Neural cell (in vitro differentiated cells): ENCODE data around the gene OTUB1. TPM values are rescaled to one million over a fixed set of nuclear protein-coding genes. Genes with fewer than 3 reads are reported as not detected.

Source experiments
- H2AFZ ChIP-seq: fragments of 200-600, 300-800 bp; sonication (generic), shearing (Covaris generic); 2 replicates; pipeline ENCODE4 v1.6.0; 2014; ENCODE audit warnings: low read depth, mild to moderate bottlenecking, antibody characterized with exemption, low read length, moderate library complexity
- H3F3A ChIP-seq: fragments of 200-600 bp; shearing (Covaris generic); 2 replicates; pipeline ENCODE4 v1.6.1; 2016; ENCODE audit warnings: mild to moderate bottlenecking, moderate library complexity, mixed read lengths, antibody characterized with exemption, low read length; ENCODE audit not compliant: insufficient read depth, poor library complexity, severe bottlenecking
- H3K27ac ChIP-seq: fragments of 200-600, 300-800 bp; sonication (generic), shearing (Covaris generic); 2 replicates; pipeline ENCODE4 v1.5.1; 2014; ENCODE audit warnings: mild to moderate bottlenecking, low read length, moderate library complexity
- H3K27me3 ChIP-seq: fragments of 300-800, 200-600 bp; sonication (generic), shearing (Covaris generic); 2 replicates; pipeline ENCODE4 v1.6.0; 2014; ENCODE audit warnings: mild to moderate bottlenecking, low read depth, low read length, moderate library complexity; ENCODE audit not compliant: insufficient read depth
- H3K36me3 ChIP-seq: fragments of 300-800, 200-600 bp; sonication (generic), shearing (Covaris generic); 2 replicates; pipeline ENCODE4 v1.5.1; 2014; ENCODE audit warnings: mild to moderate bottlenecking, antibody characterized with exemption, low read length, moderate library complexity; ENCODE audit not compliant: insufficient read depth
- H3K4me2 ChIP-seq: fragments of 300-800, 200-600 bp; sonication (generic), shearing (Covaris generic); 2 replicates; pipeline ENCODE4 v1.6.0; 2014; ENCODE audit warnings: mild to moderate bottlenecking, low read length
- H3K4me3 ChIP-seq: fragments of 300-800, 200-600 bp; sonication (generic), shearing (Covaris generic); 2 replicates; pipeline ENCODE4 v1.5.1; 2014; ENCODE audit warnings: mild to moderate bottlenecking, low read length, moderate library complexity
- H3K79me2 ChIP-seq: fragments of 200-600 bp; shearing (Covaris generic); replicated peaks from 2 replicates; pipeline ENCODE4 v1.6.0; 2014; ENCODE audit warnings: mild to moderate bottlenecking, low read length, moderate library complexity; ENCODE audit not compliant: insufficient read depth
- H3K9ac ChIP-seq: fragments of 300-800, 200-600 bp; sonication (generic), shearing (Covaris generic); 2 replicates; pipeline ENCODE4 v1.6.1; 2016; ENCODE audit warnings: mild to moderate bottlenecking, low read length, mixed read lengths
- H3K9me2 ChIP-seq: fragments of 200-600 bp; shearing (Covaris generic); 2 replicates; pipeline ENCODE4 v1.6.1; 2016; ENCODE audit warnings: mild to moderate bottlenecking, low read length, mixed read lengths; ENCODE audit not compliant: insufficient read depth
- H3K9me3 ChIP-seq: fragments of 200-600, 300-800 bp; sonication (generic), shearing (Covaris generic); 2 replicates; pipeline ENCODE4 v1.6.1; 2016; ENCODE audit warnings: mild to moderate bottlenecking, mixed run types, low read length, moderate library complexity, mixed read lengths
- H4K20me1 ChIP-seq: fragments of 200-600 bp; shearing (Covaris generic); 2 replicates; pipeline ENCODE4 v1.6.1; 2016; ENCODE audit warnings: mild to moderate bottlenecking, mixed run types; ENCODE audit not compliant: insufficient read depth
- EP300 ChIP-seq: fragments of 450-650 bp; conservative IDR thresholded peaks from 2 replicates; pipeline ENCODE4 v1.6.1; 2014; ENCODE audit warnings: antibody characterized with exemption, mild to moderate bottlenecking, moderate library complexity; ENCODE audit not compliant: poor library complexity, severe bottlenecking
- EZH2 ChIP-seq: fragments of 200-600, 300-800 bp; shearing (Covaris generic), sonication (generic); IDR thresholded peaks from 2 replicates; pipeline ENCODE4 v1.6.1; 2014; ENCODE audit warnings: antibody characterized with exemption, low read length, borderline replicate concordance, mild to moderate bottlenecking; ENCODE audit not compliant: insufficient read depth, poor library complexity, severe bottlenecking
- MXI1 ChIP-seq: fragments of 450-650 bp; conservative IDR thresholded peaks from 2 replicates; pipeline ENCODE4 v1.6.1; 2014; ENCODE audit warnings: antibody characterized with exemption, mild to moderate bottlenecking; ENCODE audit not compliant: poor library complexity, severe bottlenecking
- POLR2AphosphoS5 ChIP-seq: IDR thresholded peaks from 2 replicates; pipeline ENCODE4 v1.6.1; 2012
- RAD21 ChIP-seq: fragments of 450-650 bp; conservative IDR thresholded peaks from 2 replicates; pipeline ENCODE4 v1.6.1; 2014; ENCODE audit warnings: antibody characterized with exemption, mild to moderate bottlenecking, moderate library complexity
- REST ChIP-seq: IDR thresholded peaks from 2 replicates; pipeline ENCODE4 v1.6.1; 2012; ENCODE audit warnings: borderline replicate concordance
- SMC3 ChIP-seq: fragments of 450-650 bp; conservative IDR thresholded peaks from 2 replicates; pipeline ENCODE4 v1.6.1; 2014; ENCODE audit warnings: antibody characterized with exemption, mild to moderate bottlenecking, moderate library complexity; ENCODE audit not compliant: poor library complexity
- TAF1 ChIP-seq: IDR thresholded peaks from 2 replicates; pipeline ENCODE4 v1.6.1; 2012; ENCODE audit warnings: low read depth
- polyA plus RNA-seq: library from polyadenylated mRNA; depleted of rRNA; stranded (reverse); fragments of >200 nt; gene quantifications from 2 replicates; pipeline ENCODE4 v1.2.3, GENCODE V29; 2014
- TF ChIP-seq, protein P1 (sequence below): fragments of 450-650 bp; IDR thresholded peaks from 2 replicates; pipeline ENCODE4 v1.5.1; 2014; ENCODE audit warnings: antibody characterized with exemption, mild to moderate bottlenecking, moderate library complexity; ENCODE audit not compliant: poor library complexity, severe bottlenecking

Gene OTUB1
- polyA plus RNA-seq, 1 donor from 2014 or later: 103 TPM

- Histone ChIP-seq H2AFZ (no peak overlapping the region), H3K79me2 (no peaks in the 10 kb centered on the region), H3K27ac (no peak overlapping the region), H3K4me2 (no peak overlapping the region), H4K20me1 (no peaks in the 10 kb centered on the region), H3K36me3 (no peaks in the 10 kb centered on the region), H3K4me3 (no peak overlapping the region), H3K27me3 (no peaks in the 10 kb centered on the region), H3K9me2 (no peaks in the 10 kb centered on the region), H3K9me3 (no peaks in the 10 kb centered on the region), H3F3A (no peaks in the 10 kb centered on the region), H3K9ac (no peak overlapping the region)
- TF ChIP-seq SMC3 (no peak), EZH2 (no peak), EP300 (no peak), TAF1 (no peak), REST (no peak), RAD21 (no peak), POLR2AphosphoS5 (no peak), MXI1 (no peak)
- TF ChIP-seq, protein P1, sequence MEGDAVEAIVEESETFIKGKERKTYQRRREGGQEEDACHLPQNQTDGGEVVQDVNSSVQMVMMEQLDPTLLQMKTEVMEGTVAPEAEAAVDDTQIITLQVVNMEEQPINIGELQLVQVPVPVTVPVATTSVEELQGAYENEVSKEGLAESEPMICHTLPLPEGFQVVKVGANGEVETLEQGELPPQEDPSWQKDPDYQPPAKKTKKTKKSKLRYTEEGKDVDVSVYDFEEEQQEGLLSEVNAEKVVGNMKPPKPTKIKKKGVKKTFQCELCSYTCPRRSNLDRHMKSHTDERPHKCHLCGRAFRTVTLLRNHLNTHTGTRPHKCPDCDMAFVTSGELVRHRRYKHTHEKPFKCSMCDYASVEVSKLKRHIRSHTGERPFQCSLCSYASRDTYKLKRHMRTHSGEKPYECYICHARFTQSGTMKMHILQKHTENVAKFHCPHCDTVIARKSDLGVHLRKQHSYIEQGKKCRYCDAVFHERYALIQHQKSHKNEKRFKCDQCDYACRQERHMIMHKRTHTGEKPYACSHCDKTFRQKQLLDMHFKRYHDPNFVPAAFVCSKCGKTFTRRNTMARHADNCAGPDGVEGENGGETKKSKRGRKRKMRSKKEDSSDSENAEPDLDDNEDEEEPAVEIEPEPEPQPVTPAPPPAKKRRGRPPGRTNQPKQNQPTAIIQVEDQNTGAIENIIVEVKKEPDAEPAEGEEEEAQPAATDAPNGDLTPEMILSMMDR: no peak
Measured at GRCh38 chr11:64020976-64021756, 34.9 kb downstream of the OTUB1 start.

DNA sequence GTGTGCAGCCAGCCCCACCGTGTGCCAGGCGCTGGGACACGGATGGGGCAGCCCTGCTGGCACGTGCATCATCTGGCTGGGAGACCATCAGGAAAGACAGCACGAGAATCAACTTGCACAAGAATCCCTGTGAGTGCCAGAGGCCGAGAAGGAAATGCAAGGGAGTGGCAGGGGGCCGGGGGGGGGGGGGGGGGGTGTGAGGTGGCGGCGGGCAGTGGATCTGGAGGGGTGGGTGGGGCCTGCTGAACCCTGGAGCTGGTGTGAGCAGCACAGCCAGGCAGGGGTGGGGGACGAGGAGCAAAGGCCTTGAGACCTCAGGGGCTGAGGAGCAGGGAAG lies 35.5 kb downstream of the OTUB1 start:
- Histone ChIP-seq H3K9ac (peak overlapping the region; percentile 9), H3K79me2 (no peaks in the 10 kb centered on the region), H4K20me1 (no peaks in the 10 kb centered on the region), H3K27me3 (no peaks in the 10 kb centered on the region), H3K9me2 (no peaks in the 10 kb centered on the region), H3K4me3 (no peak overlapping the region), H3K36me3 (no peaks in the 10 kb centered on the region), H3F3A (no peaks in the 10 kb centered on the region), H3K4me2 (no peak overlapping the region), H2AFZ (no peak overlapping the region), H3K27ac (no peak overlapping the region), H3K9me3 (no peaks in the 10 kb centered on the region)
- TF ChIP-seq MXI1 (no peak), EZH2 (no peak), TAF1 (no peak), POLR2AphosphoS5 (no peak), EP300 (no peak), SMC3 (no peak), REST (no peak), RAD21 (no peak)
- TF ChIP-seq, protein P1: no peak
